CD14-positive monocyte (primary cell): ENCODE data around the gene IVNS1ABP. TPM values are rescaled to one million over a fixed set of nuclear protein-coding genes. Genes with fewer than 3 reads are reported as not detected.

ENCODE experiments used
- DNase-seq, 3 donors: peaks; one replicate each; pipeline ENCODE4 v3.0.0-alpha.2; 2011 to 2022
- H2AFZ ChIP-seq: 2 replicates; pipeline ENCODE4 v1.6.0; 2012; ENCODE audit warnings: mild to moderate bottlenecking, low read depth, low read length, inconsistent platforms; ENCODE audit not compliant: insufficient read depth, poor library complexity, severe bottlenecking
- H3K27ac ChIP-seq, 2 donors: 1 replicate in 1 of 2; 2 replicates in 1 of 2; pipeline ENCODE4 v1.5.1; 2012 to 2013; ENCODE audit warnings: low read length in 2 of 2, control low read depth in 1 of 2, inconsistent platforms in 1 of 2, low read depth in 1 of 2, mild to moderate bottlenecking in 1 of 2
- H3K27me3 ChIP-seq, 2 donors: one replicate each; pipeline versions ENCODE4 v1.6.0 to v1.6.1; 2011 to 2013; ENCODE audit warnings: low read length in 2 of 2; ENCODE audit not compliant: control insufficient read depth in 2 of 2, insufficient read depth in 2 of 2
- H3K36me3 ChIP-seq, 2 donors: replicated peaks in 1 of 2; 1 replicate in 1 of 2; 2 replicates in 1 of 2; pipeline versions ENCODE4 v1.5.1 to v1.6.1; 2012 to 2013; ENCODE audit warnings: low read length in 2 of 2, control low read depth in 1 of 2, inconsistent platforms in 1 of 2, mild to moderate bottlenecking in 1 of 2; ENCODE audit not compliant: insufficient read depth in 2 of 2, control insufficient read depth in 1 of 2
- H3K4me1 ChIP-seq, 2 donors: 1 replicate in 1 of 2; 2 replicates in 1 of 2; pipeline versions ENCODE4 v1.5.1 to v1.6.1; 2012 to 2013; ENCODE audit warnings: low read length in 2 of 2, control low read depth in 1 of 2, inconsistent platforms in 1 of 2, mild to moderate bottlenecking in 1 of 2, moderate library complexity in 1 of 2; ENCODE audit not compliant: insufficient read depth in 2 of 2, control insufficient read depth in 1 of 2
- H3K4me2 ChIP-seq: replicated peaks from 2 replicates; pipeline ENCODE3; 2012; ENCODE audit warnings: low read length, moderate library complexity, mild to moderate bottlenecking; ENCODE audit not compliant: poor library complexity, severe bottlenecking; ENCODE audit errors: extremely low read depth
- H3K4me3 ChIP-seq, 3 experiments: fragments of 200-600 bp in 1 of 3; sonication (generic) in 1 of 3; replicated peaks in 1 of 3; 1 replicate in 2 of 3; 2 replicates in 1 of 3; pipeline ENCODE4 v1.5.1; 2011 to 2013; ENCODE audit warnings: low read length in 3 of 3, mild to moderate bottlenecking in 3 of 3, control low read depth in 2 of 3, low read depth in 2 of 3, inconsistent platforms in 1 of 3, moderate library complexity in 1 of 3
- H3K79me2 ChIP-seq: 2 replicates; pipeline ENCODE4 v1.6.0; 2012; ENCODE audit warnings: mild to moderate bottlenecking, control low read depth, inconsistent platforms, low read length, moderate library complexity; ENCODE audit not compliant: insufficient read depth
- H3K9ac ChIP-seq: 2 replicates; pipeline ENCODE4 v1.6.0; 2017; ENCODE audit warnings: low read length, mild to moderate bottlenecking; ENCODE audit not compliant: insufficient read depth, poor library complexity, severe bottlenecking
- H3K9me3 ChIP-seq, 2 donors: replicated peaks in 1 of 2; 1 replicate in 1 of 2; 2 replicates in 1 of 2; pipeline versions ENCODE4 v1.5.1 to v1.6.1; 2012 to 2013; ENCODE audit warnings: low read length in 2 of 2, control low read depth in 1 of 2; ENCODE audit not compliant: control insufficient read depth in 1 of 2, insufficient read depth in 1 of 2
- H4K20me1 ChIP-seq: 2 replicates; pipeline ENCODE4 v1.6.0; 2012; ENCODE audit warnings: mild to moderate bottlenecking, low read length, control low read depth, moderate library complexity; ENCODE audit not compliant: insufficient read depth
- H3K27ac Mint-ChIP-seq, 7 donors: one replicate each; pipeline ENCODE4 v1.8.0; 2020; ENCODE audit warnings: mild to moderate bottlenecking in 7 of 7, mixed read lengths in 7 of 7, moderate library complexity in 6 of 7, inconsistent platforms in 2 of 7
- H3K27me3 Mint-ChIP-seq, 3 donors: one replicate each; pipeline ENCODE4 v1.8.0; 2021 to 2022; ENCODE audit warnings: low read depth in 3 of 3, mild to moderate bottlenecking in 3 of 3, mixed read lengths in 3 of 3, moderate library complexity in 3 of 3, inconsistent platforms in 1 of 3
- H3K36me3 Mint-ChIP-seq, 2 donors: one replicate each; pipeline ENCODE4 v1.8.0; 2020; ENCODE audit warnings: mixed read lengths in 2 of 2, inconsistent platforms in 1 of 2, mild to moderate bottlenecking in 1 of 2
- H3K4me1 Mint-ChIP-seq: one replicate; pipeline ENCODE4 v1.8.0; 2020; ENCODE audit warnings: mild to moderate bottlenecking, mixed read lengths
- H3K4me3 Mint-ChIP-seq, 2 donors: one replicate each; pipeline ENCODE4 v1.8.0; 2020; ENCODE audit warnings: mild to moderate bottlenecking in 2 of 2, mixed read lengths in 2 of 2, moderate library complexity in 1 of 2
- H3K9me3 Mint-ChIP-seq, 7 donors: one replicate each; pipeline ENCODE4 v1.8.0; 2020 to 2022; ENCODE audit warnings: mixed read lengths in 7 of 7, mild to moderate bottlenecking in 6 of 7, moderate library complexity in 6 of 7, inconsistent platforms in 2 of 7
- WGBS: methylation state at CpG from one replicate; pipeline ENCODE4 v1.1.5; 2013; ENCODE audit warnings: missing lambda C conversion rate; ENCODE audit not compliant: insufficient coverage; 5-methylcytosine and 5-hydroxymethylcytosine counted together
- intact Hi-C, 2 donors: fragments of 100-400 bp; cut with micrococcal nuclease; formaldehyde crosslinking; loops; one replicate each; pipeline versions ENCODE4 v1.15.0 to v1.15.1; 2023
- polyA plus RNA-seq, 3 donors: library from polyadenylated mRNA; depleted of rRNA in 1 of 3; unstranded in 2 of 3; stranded (reverse) in 1 of 3; fragments of 300-500 nt in 2 of 3; fragments of >200 nt in 1 of 3; fragmentation: Illumina TruSeq in 2 of 3; gene quantifications; 1 replicate in 2 of 3; 2 replicates in 1 of 3; pipeline ENCODE4 v1.2.3, GENCODE V29; 2012 to 2021
- TF ChIP-seq, protein P1 (sequence below): fragments of 200-600 bp; IDR thresholded peaks from one replicate; pipeline ENCODE4 v1.8.0; 2022; ENCODE audit warnings: antibody characterized with exemption, mild to moderate bottlenecking

IVNS1ABP gene
- polyA plus RNA-seq, 3 donors: 50.9 to 97.7 (median 69.2) TPM

DNA sequence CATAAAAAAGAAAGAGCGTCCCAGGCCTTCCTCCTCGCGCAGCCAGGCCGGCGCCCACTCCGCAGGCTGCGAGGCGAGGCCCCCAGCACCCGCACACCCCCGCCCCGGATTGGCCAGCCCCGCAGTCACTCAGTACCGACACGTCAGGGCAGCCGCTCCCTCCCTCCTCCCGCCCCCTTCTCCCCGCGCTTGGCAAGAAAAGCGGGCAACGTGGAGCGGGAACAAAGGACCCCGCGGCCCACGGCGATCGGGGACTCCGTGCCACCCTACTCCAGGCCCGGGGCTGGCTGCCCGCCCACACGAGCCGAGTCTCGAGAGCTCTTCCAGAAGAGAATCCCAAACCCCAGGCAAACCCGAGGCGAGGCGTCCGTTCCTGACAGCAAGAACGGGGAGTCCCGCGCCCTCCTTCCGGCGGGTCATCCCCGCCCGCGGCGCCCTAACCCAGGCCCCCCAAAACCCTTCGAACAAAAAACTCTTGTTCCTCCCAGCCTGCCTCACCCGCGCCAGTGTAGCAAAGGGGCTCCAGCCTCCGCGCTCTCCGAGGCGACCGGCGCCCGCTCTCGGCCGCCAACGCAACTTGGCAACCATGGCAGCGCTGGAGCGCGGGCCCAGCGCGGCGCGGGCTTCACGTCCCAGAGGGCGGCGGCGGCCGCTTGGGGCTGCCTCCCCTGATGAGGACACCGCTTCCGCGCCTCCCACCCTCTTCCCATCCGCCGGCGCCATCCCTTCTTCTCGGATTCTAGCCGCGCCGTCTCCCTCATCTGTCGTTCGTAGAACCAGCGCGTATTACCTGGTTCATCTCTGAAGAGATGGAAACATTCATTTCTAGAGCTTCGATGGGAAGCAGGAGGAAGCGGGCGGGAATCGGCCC, 645 bp downstream of the IVNS1ABP start:
- TF ChIP-seq, protein P1, sequence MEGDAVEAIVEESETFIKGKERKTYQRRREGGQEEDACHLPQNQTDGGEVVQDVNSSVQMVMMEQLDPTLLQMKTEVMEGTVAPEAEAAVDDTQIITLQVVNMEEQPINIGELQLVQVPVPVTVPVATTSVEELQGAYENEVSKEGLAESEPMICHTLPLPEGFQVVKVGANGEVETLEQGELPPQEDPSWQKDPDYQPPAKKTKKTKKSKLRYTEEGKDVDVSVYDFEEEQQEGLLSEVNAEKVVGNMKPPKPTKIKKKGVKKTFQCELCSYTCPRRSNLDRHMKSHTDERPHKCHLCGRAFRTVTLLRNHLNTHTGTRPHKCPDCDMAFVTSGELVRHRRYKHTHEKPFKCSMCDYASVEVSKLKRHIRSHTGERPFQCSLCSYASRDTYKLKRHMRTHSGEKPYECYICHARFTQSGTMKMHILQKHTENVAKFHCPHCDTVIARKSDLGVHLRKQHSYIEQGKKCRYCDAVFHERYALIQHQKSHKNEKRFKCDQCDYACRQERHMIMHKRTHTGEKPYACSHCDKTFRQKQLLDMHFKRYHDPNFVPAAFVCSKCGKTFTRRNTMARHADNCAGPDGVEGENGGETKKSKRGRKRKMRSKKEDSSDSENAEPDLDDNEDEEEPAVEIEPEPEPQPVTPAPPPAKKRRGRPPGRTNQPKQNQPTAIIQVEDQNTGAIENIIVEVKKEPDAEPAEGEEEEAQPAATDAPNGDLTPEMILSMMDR: no peak
- Histone ChIP-seq H3K9ac (peak overlapping the region; percentile 97), H4K20me1 (peaks cover 50% of the 10 kb centered on the region), H3K4me3 (peak overlapping the region; percentile 87 to 99 (median 94)), H3K36me3 (peaks cover 0 to 7% of the 10 kb centered on the region in 2 donors), H3K27me3 (no peaks in the 10 kb centered on the region), H3K4me1 (peaks cover 46 to 56% of the 10 kb centered on the region in 2 donors), H3K4me2 (peak overlapping the region; percentile 98), H3K27ac (peak overlapping the region; percentile 92 to 97), H2AFZ (peak overlapping the region; percentile 33), H3K9me3 (peaks cover 0 to 4% of the 10 kb centered on the region in 2 donors), H3K79me2 (peaks cover 56% of the 10 kb centered on the region)
- H3K4me3 Mint-ChIP-seq: peak overlapping the region; percentile 92 to 98
- peaks cover 2 to 10% of the 10 kb centered on the region in 2 donors for H3K36me3 Mint-ChIP-seq
- DNase-seq: peak; percentile 66 to 79 (median 76)
- peaks cover 0 to 7% (median 4%) of the 10 kb centered on the region in 7 donors for H3K9me3 Mint-ChIP-seq
- WGBS: under 1% methylated on average over 82 of the region's 88 CpGs
- no peaks in the 10 kb centered on the region for H3K27me3 Mint-ChIP-seq
- H3K27ac Mint-ChIP-seq: peak overlapping the region; percentile 99 to 100 (median 100)
- intact Hi-C loops: loop anchor here (2.0 to 10.0 kb wide), 5 partner anchors 56 to 358 kb away; partner anchors contain the start of genes SWT1 (in 2 of the 2) and TRMT1L (in 2 of the 2)
- peaks cover 54% of the 10 kb centered on the region for H3K4me1 Mint-ChIP-seq

DNA sequence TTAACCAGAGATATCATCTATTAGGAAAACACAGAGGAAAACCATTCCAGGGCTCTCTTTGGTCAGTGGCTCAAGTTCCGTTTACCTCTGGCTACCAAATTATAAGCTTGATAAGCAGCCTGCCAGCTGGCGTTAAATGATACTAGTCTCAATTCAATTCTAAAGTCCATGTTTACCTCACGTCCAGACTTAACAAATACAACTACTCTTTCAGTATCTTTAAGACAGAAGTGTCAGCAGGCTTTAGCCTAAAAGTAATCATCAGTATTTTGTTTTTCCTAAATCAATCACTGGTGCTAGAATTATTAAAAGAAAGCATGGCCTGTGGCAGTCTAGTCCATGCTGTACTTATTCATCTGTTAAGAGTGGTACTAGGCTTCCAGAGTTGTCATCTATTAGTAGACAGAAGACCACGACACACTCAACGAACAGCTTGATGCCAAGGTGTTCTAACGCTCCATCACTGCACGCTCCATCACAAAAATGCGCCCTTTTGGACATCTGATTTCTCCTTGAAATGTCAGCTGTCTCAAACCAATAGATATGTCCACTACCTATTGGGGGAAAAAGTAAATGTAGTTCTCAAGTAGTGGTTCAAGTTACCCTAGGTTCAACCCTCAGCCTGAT, 1.5 kb downstream of the IVNS1ABP start:
- Histone ChIP-seq H3K9ac (peak overlapping the region; percentile 97), H3K4me2 (peak overlapping the region; percentile 98), H3K4me1 (peaks cover 49 to 57% of the 10 kb centered on the region in 2 donors), H3K36me3 (peaks cover 5 to 15% of the 10 kb centered on the region in 2 donors), H4K20me1 (peaks cover 59% of the 10 kb centered on the region), H2AFZ (no peak overlapping the region), H3K27me3 (no peaks in the 10 kb centered on the region), H3K79me2 (peaks cover 64% of the 10 kb centered on the region), H3K4me3 (peak overlapping the region; percentile 87 to 99 (median 94)), H3K9me3 (no peaks in the 10 kb centered on the region), H3K27ac (peak overlapping the region in 1 of 2 donors; percentile 97)
- DNase-seq: no peak
- no peaks in the 10 kb centered on the region for H3K9me3 Mint-ChIP-seq
- H3K4me1 Mint-ChIP-seq: peaks cover 56% of the 10 kb centered on the region
- intact Hi-C loops: loop anchor here (2.0 to 10.0 kb wide), 5 partner anchors 57 to 359 kb away; partner anchors contain the start of genes SWT1 (in 2 of the 2) and TRMT1L (in 2 of the 2)
- 100% methylated on average over 2 of the region's 8 CpGs for WGBS
- peak overlapping the region; percentile 99 to 100 (median 100) for H3K27ac Mint-ChIP-seq
- TF ChIP-seq, protein P1: no peak
- peaks cover 3 to 17% of the 10 kb centered on the region in 2 donors for H3K36me3 Mint-ChIP-seq
- H3K27me3 Mint-ChIP-seq: no peaks in the 10 kb centered on the region
- H3K4me3 Mint-ChIP-seq: peak overlapping the region; percentile 92 to 98
